GM04503 (cell line): Measurements from ENCODE around the gene ORC2.
"Not testable (repeated sequence)": the region's sequence is repeated elsewhere in the genome, so short reads cannot be mapped to it uniquely, and the experiment has no call there.

Source experiments
- DNase-seq: peaks from one replicate; pipeline ENCODE4 v3.0.0-alpha.2; 2012; ENCODE audit warnings: low read depth

ORC2 gene

DNA sequence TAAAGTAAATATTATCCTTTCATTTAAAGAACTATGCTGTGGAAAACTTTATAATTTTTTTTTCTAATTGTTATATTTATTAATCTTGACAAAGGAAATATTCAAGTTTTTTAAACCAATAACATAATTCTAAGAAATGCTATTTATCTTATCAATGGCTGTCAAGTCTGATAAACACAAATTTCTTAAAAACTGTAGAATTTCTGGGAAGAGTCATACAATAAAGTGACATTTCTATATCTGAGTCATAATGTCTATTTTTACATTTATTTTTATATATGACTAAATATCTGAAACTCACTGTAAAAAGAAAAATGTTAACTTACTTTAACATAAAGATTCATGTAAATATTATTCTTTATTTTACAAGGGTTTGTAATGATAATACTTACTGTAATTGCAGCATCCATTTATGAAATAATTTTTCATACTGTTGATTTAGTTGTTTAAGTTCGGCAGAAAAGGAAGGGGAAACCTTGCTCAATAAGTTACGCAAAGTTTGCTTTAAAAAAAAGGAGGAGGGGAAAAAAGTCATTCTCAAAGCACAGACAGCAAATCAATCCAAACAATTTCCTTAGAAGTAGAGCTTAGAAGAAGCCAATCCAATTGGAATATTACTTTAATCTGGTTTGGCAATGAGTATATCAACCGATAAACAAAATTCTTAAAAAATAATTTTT lies 32.4 kb downstream of the ORC2 start:
- DNase-seq, result no peak

- no peak for DNase-seq
These were observed 33.9 kb downstream of the ORC2 start for GRCh38 chr2:200929334-200930249.

DNA sequence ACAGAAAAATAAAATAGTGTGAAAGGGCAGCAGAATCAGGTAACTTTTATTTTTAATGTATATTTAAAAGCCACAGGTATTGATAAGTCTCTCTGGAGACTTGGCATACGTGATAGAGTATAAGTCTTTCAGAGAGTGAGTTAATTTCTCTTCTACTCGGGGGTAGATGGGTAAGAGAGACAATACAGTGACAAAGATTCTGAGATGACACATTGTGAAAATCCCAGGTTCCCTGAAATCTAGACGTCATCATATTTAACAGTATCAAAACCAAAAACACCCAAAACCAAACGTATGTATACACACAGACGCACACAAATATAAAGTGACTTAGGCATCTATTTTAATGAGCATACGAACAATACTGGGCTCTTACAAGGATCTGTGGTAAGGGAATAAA lies 41.0 kb downstream of the ORC2 start:
- no peak for DNase-seq

- peak; percentile 66 for DNase-seq
These were observed 49.8 kb downstream of the ORC2 start for GRCh38 chr2:200913654-200914053.

- DNase-seq, result no peak
These were observed 53.5 kb downstream of the ORC2 start for GRCh38 chr2:200909958-200910357.

DNA sequence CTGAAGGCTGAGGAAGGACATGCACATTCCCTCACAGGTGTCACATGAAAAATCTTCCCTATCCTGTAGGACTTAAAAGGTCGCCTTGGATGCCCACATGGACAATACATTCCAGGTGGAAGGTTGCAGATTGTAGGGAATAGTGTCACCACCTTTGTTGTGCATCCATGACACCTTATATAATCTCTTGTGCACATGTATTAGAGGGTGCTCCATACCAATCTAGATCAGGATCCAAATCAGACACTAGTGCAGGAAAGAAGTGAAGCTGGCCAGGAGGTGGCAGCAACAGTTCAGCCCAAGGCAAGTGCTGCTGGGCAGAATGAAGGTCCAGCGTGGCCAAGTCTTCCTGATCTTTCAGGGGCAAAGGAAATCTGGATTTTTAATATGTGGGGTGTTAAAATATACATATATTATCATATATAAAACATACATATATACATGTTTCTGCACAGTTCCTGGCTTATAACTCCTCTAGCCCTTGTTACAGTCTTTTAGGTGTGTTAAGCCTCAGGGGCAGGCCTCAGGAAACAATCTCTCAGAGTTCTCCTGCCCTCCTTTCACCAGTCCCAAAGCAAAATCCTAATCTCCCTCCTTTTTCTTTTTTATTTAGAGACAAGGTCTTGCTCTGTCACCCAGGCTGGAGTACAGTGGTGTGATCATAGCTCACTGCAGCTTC lies 57.7 kb downstream of the ORC2 start:
- DNase-seq, result no peak

- DNase-seq, result peak; percentile 54
These were observed 61.9 kb downstream of the ORC2 start for GRCh38 chr2:200901459-200902072.

GRCh38 chr2:200899482-200899881 lies 64.0 kb downstream of the ORC2 start:
- DNase-seq, result no peak

- peak; percentile 85 for DNase-seq
These were observed 74.5 kb downstream of the ORC2 start, which contains the start of the genes NIF3L1 and PPIL3 for GRCh38 chr2:200888704-200889625. NIF3L1 (plus strand) TSS chr2:200889371; CDS start chr2:200891944, 2,573 bp downstream. PPIL3 (minus strand) TSS chr2:200889077; CDS start chr2:200887615, 1,462 bp downstream.

- not testable (repeated sequence) for DNase-seq
These were observed 81.7 kb downstream of the ORC2 start for GRCh38 chr2:200881715-200882249.

- no peak for DNase-seq
These were observed 85.1 kb downstream of the ORC2 start for GRCh38 chr2:200878289-200878880.

DNA sequence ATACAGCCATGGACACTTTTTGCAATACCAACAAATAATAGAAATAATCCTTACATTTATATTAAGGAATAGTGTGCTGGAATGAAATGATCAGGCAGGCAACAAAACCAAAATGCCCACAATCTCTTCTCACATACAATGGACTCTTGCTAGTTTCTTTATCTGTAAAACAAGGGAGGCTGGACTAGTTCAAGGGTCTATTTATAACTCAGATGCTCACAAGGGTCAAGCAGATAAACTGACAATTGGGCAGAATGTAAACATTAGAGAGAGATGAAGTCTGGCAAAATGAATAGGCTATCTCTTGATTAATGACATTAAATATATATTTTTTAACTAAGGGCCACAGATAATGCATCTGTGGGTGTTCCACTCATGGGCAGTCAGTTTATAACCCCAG lies 86.0 kb downstream of the ORC2 start:
- DNase-seq, result no peak

GRCh38 chr2:200873560-200873959 lies 89.9 kb downstream of the ORC2 start:
- no peak for DNase-seq

DNA sequence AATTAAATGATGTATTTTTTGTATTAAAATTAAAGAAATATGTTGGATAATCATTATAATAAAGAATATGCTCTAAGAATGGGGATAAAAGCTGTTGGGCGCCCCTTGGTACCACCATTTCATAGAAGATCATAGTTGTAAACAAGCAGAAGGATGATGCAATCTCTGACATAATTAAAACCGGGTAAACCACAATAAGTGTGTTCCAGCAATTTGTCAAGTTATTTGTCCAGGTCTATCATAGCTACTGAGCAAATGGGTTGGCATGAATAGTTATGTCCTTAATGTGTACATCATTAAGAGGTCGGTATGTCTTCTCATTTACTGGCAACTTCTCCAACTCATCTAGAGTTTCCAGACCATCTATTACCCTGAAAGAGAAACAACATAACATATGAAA lies 92.3 kb downstream of the ORC2 start:
- DNase-seq, result no peak

DNA sequence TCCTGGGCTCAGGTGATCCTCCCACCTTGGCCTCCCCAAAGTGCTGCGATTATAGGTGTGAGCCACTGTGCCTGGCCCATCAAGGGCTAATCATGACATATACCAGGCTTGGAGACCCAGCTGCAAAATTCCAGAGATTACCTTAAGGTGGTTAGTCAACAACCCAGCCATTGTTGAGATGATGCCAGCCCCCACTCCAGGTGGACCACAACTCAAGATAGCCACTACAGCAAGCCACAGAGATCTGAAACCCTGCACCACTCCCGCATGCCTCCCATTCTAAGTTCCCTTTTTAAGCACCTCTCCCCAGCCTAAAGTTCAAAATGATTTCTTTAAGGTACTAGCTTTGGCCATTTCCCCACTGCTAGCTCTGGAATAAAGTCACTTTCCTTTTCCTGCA lies 94.4 kb downstream of the ORC2 start:
- no peak for DNase-seq

GRCh38 chr2:200864176-200865034 lies 99.1 kb downstream of the ORC2 start, which contains the start of gene CLK1:
CLK1 (minus strand) TSS chr2:200864658; CDS start chr2:200861862, 2,796 bp downstream.
- DNase-seq, result no peak

DNA sequence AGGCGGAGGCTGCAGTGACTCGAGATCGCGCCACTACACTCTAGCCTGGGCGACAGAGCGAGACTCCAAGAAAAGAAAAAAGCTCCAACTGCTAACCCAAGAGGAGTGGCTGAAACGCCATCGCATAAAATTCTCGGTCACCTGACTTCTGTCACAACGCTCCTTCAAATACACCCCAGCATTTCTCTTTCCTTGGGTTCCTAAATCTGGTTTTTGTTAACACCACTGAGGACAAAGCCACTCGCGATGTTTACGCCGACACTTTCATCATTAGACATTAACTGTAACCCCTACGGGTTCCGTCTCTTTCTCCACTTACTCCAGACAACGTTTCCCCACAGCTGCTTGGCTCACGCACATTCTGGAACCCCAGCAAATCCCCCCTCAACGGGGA lies 99.7 kb downstream of the ORC2 start:
- DNase-seq, result no peak

GRCh38 chr2:200862532-200863000 lies 100.9 kb downstream of the ORC2 start:
- peak; percentile 22 for DNase-seq

- DNase-seq, result no peak
These were observed 101.8 kb downstream of the ORC2 start for GRCh38 chr2:200861617-200862155.
